OCI-LY3 (cell line): ENCODE data around the gene AGPAT3.

Source experiments
- H2AFZ ChIP-seq: fragments of 200-600, 300-600 bp; shearing (Covaris generic); 2 replicates; pipeline ENCODE4 v1.6.0; 2014; ENCODE audit warnings: antibody characterized with exemption, low read depth, low read length
- H3K27ac ChIP-seq: fragments of 200-600, 300-600 bp; sonication (generic); 2 replicates; pipeline ENCODE4 v1.5.1; 2014; ENCODE audit warnings: mild to moderate bottlenecking, low read length, moderate library complexity, mixed read lengths
- H3K27me3 ChIP-seq: fragments of 200-600, 300-600 bp; sonication (generic); 2 replicates; pipeline ENCODE4 v1.6.1; 2014; ENCODE audit warnings: low read depth, low read length, mixed read lengths
- H3K36me3 ChIP-seq: fragments of 200-600, 300-600 bp; sonication (generic); replicated peaks from 2 replicates; pipeline ENCODE3; 2014; ENCODE audit warnings: low read depth, low read length, mixed read lengths
- H3K4me1 ChIP-seq: fragments of 300-600, 200-600 bp; sonication (generic); 2 replicates; pipeline ENCODE4 v1.6.1; 2014; ENCODE audit warnings: low read length, mixed read lengths
- H3K4me2 ChIP-seq: fragments of 200-600, 300-600 bp; sonication (generic); 2 replicates; pipeline ENCODE4 v1.6.1; 2014; ENCODE audit warnings: low read length, mixed read lengths
- H3K4me3 ChIP-seq: fragments of 300-600, 200-600 bp; sonication (generic); 2 replicates; pipeline ENCODE4 v1.5.1; 2014; ENCODE audit warnings: antibody characterized with exemption, mild to moderate bottlenecking, low read length, moderate library complexity
- H3K79me2 ChIP-seq: fragments of 300-600, 200-600 bp; shearing (Covaris generic); 2 replicates; pipeline ENCODE4 v1.6.1; 2014; ENCODE audit warnings: mild to moderate bottlenecking, low read length, mixed read lengths
- H3K9ac ChIP-seq: fragments of 300-600, 200-600 bp; shearing (Covaris generic); 2 replicates; pipeline ENCODE4 v1.6.0; 2014; ENCODE audit warnings: mild to moderate bottlenecking, low read length, moderate library complexity
- H3K9me3 ChIP-seq: fragments of 200-600, 300-600 bp; shearing (Covaris generic); 2 replicates; pipeline ENCODE4 v1.6.1; 2014; ENCODE audit warnings: low read length, mixed read lengths; ENCODE audit not compliant: insufficient read depth
- H4K20me1 ChIP-seq: fragments of 200-600, 300-600 bp; sonication (generic); 2 replicates; pipeline ENCODE4 v1.6.1; 2016; ENCODE audit warnings: low read length, mixed read lengths; ENCODE audit not compliant: insufficient read depth
- CTCF ChIP-seq: fragments of 200-600, 300-600 bp; sonication (generic); IDR thresholded peaks from 2 replicates; pipeline ENCODE4 v1.5.1; 2014; ENCODE audit warnings: antibody characterized with exemption, low read length, low read depth
- EZH2phosphoT487 ChIP-seq: fragments of 200-600 bp; shearing (Covaris generic); IDR thresholded peaks from 2 replicates; pipeline ENCODE4 v1.6.1; 2018; ENCODE audit warnings: antibody characterized with exemption, mixed run types, low read depth

The AGPAT3 gene

GRCh38 chr21:44013380-44014088 lies 148.5 kb downstream of the AGPAT3 start:
- Histone ChIP-seq H4K20me1 (no peaks in the 10 kb centered on the region), H3K4me1 (peaks cover 47% of the 10 kb centered on the region)

GRCh38 chr21:44017601-44018000 lies 152.6 kb downstream of the AGPAT3 start:
- H3K9ac ChIP-seq: peak overlapping the region; percentile 47; the same call in 1 of the 2 replicates
- peaks cover 51% of the 10 kb centered on the region for H3K4me1 ChIP-seq
- no peak for TF ChIP-seq EZH2phosphoT487
- no peak for TF ChIP-seq CTCF
- no peaks in the 10 kb centered on the region for H3K27me3 ChIP-seq
- peaks cover 96% of the 10 kb centered on the region for H3K79me2 ChIP-seq
- H2AFZ ChIP-seq: no peak overlapping the region
- peak overlapping the region; percentile 65; the same call in 1 of the 2 replicates for H3K4me3 ChIP-seq
- H3K9me3 ChIP-seq: no peaks in the 10 kb centered on the region
- H3K36me3 ChIP-seq: peaks cover under 1% of the 10 kb centered on the region
- H3K4me2 ChIP-seq: peak overlapping the region; percentile 69
- peaks cover 4% of the 10 kb centered on the region for H4K20me1 ChIP-seq
- H3K27ac ChIP-seq: peak overlapping the region; percentile 95

More at GRCh38 chr21:44013380-44014088, 148.5 kb downstream of the AGPAT3 start:
- no peak overlapping the region for H2AFZ ChIP-seq
- H3K4me3 ChIP-seq: peak overlapping the region; percentile 88
- H3K9ac ChIP-seq: peak overlapping the region; percentile 83
- no peaks in the 10 kb centered on the region for H3K9me3 ChIP-seq
- H3K27ac ChIP-seq: peak overlapping the region; percentile 95
- H3K79me2 ChIP-seq: peaks cover 61% of the 10 kb centered on the region
- H3K36me3 ChIP-seq: no peaks in the 10 kb centered on the region
- TF ChIP-seq EZH2phosphoT487 (no peak), CTCF (no peak)
- H3K4me2 ChIP-seq: peak overlapping the region; percentile 97
- H3K27me3 ChIP-seq: no peaks in the 10 kb centered on the region

- Histone ChIP-seq H2AFZ (no peak overlapping the region), H3K27ac (0 out of 2 replicates have a peak overlapping the region, but pooled peaks have one; percentile 95), H3K27me3 (no peaks in the 10 kb centered on the region), H3K79me2 (peaks cover 96% of the 10 kb centered on the region), H3K36me3 (peaks cover 2% of the 10 kb centered on the region), H3K4me1 (peaks cover 51% of the 10 kb centered on the region), H3K9me3 (no peaks in the 10 kb centered on the region), H3K9ac (no peak overlapping the region), H3K4me2 (no peak overlapping the region; the same call in 1 of the 2 replicates), H3K4me3 (no peak overlapping the region), H4K20me1 (peaks cover 4% of the 10 kb centered on the region)
- TF ChIP-seq EZH2phosphoT487 (no peak), CTCF (no peak)
These were observed 153.1 kb downstream of the AGPAT3 start for GRCh38 chr21:44018127-44018526.

- no peak overlapping the region for H3K4me2 ChIP-seq
- H3K9me3 ChIP-seq: no peaks in the 10 kb centered on the region
- no peak overlapping the region for H3K27ac ChIP-seq
- peaks cover 46% of the 10 kb centered on the region for H3K4me1 ChIP-seq
- H2AFZ ChIP-seq: no peak overlapping the region
- no peak overlapping the region for H3K4me3 ChIP-seq
- peaks cover 96% of the 10 kb centered on the region for H3K79me2 ChIP-seq
- H4K20me1 ChIP-seq: peaks cover 5% of the 10 kb centered on the region
- TF ChIP-seq EZH2phosphoT487 (no peak), CTCF (no peak)
- H3K9ac ChIP-seq: no peak overlapping the region
- H3K27me3 ChIP-seq: no peaks in the 10 kb centered on the region
- H3K36me3 ChIP-seq: peaks cover 2% of the 10 kb centered on the region
These were observed 154.0 kb downstream of the AGPAT3 start for GRCh38 chr21:44018813-44019567.
